Astrocyte (in vitro differentiated cells and primary cell): ENCODE results near the gene PTBP2. TPM values are rescaled to one million over a fixed set of nuclear protein-coding genes. Genes with fewer than 3 reads are reported as not detected.

Source experiments
- DNase-seq: peaks from one replicate; pipeline ENCODE4 v3.0.0-alpha.2; 2010; ENCODE audit warnings: low read depth
- FAIRE-seq: peaks from 2 replicates; lab custom pipeline; 2011; peaks lifted over from hg19 to GRCh38; lab: Jason Lieb, UNC
- H2AFZ ChIP-seq: 2 replicates; pipeline ENCODE4 v1.6.0; 2012; ENCODE audit warnings: low read depth, low read length, inconsistent platforms
- H3K27ac ChIP-seq: 2 replicates; pipeline ENCODE4 v1.5.1; 2011; ENCODE audit warnings: low read depth, low read length, inconsistent platforms
- H3K27me3 ChIP-seq: 2 replicates; pipeline ENCODE4 v1.6.0; 2011; ENCODE audit warnings: low read length, inconsistent platforms; ENCODE audit not compliant: insufficient read depth
- H3K36me3 ChIP-seq: 2 replicates; pipeline ENCODE4 v1.5.1; 2011; ENCODE audit warnings: low read length, inconsistent platforms; ENCODE audit not compliant: insufficient read depth
- H3K4me1 ChIP-seq: 2 replicates; pipeline ENCODE4 v1.5.1; 2011; ENCODE audit warnings: low read length, inconsistent platforms; ENCODE audit not compliant: insufficient read depth
- H3K4me2 ChIP-seq: 2 replicates; pipeline ENCODE4 v1.6.0; 2012; ENCODE audit warnings: low read length, inconsistent platforms
- H3K4me3 ChIP-seq: 2 replicates; pipeline ENCODE4 v1.5.1; 2011; ENCODE audit warnings: low read depth, mild to moderate bottlenecking, low read length, inconsistent platforms; ENCODE audit not compliant: insufficient read depth
- H3K79me2 ChIP-seq: 2 replicates; pipeline ENCODE4 v1.6.0; 2012; ENCODE audit warnings: mild to moderate bottlenecking, low read length, inconsistent platforms; ENCODE audit not compliant: insufficient read depth
- H3K9ac ChIP-seq: 2 replicates; pipeline ENCODE4 v1.6.0; 2012; ENCODE audit warnings: mild to moderate bottlenecking, low read length, inconsistent platforms
- H3K9me3 ChIP-seq: 2 replicates; pipeline ENCODE4 v1.5.1; 2012; ENCODE audit warnings: low read depth, mild to moderate bottlenecking, low read length, inconsistent platforms; ENCODE audit not compliant: insufficient read depth
- H4K20me1 ChIP-seq: 2 replicates; pipeline ENCODE4 v1.6.0; 2012; ENCODE audit warnings: low read length, inconsistent platforms; ENCODE audit not compliant: insufficient read depth
- H3K27ac Mint-ChIP-seq: one replicate; pipeline ENCODE4 v1.8.0; 2021; ENCODE audit warnings: mild to moderate bottlenecking, mixed read lengths; ENCODE audit not compliant: unreplicated experiment
- H3K27me3 Mint-ChIP-seq: one replicate; pipeline ENCODE4 v1.8.0; 2021; ENCODE audit warnings: low read depth, mixed read lengths; ENCODE audit not compliant: unreplicated experiment
- H3K36me3 Mint-ChIP-seq: one replicate; pipeline ENCODE4 v1.8.0; 2021; ENCODE audit warnings: low read depth, mixed read lengths; ENCODE audit not compliant: unreplicated experiment
- H3K4me1 Mint-ChIP-seq: one replicate; pipeline ENCODE4 v1.8.0; 2021; ENCODE audit warnings: low read depth, mixed read lengths; ENCODE audit not compliant: unreplicated experiment
- H3K4me3 Mint-ChIP-seq: one replicate; pipeline ENCODE4 v1.8.0; 2021; ENCODE audit warnings: mild to moderate bottlenecking, moderate library complexity, mixed read lengths; ENCODE audit not compliant: unreplicated experiment
- H3K9me3 Mint-ChIP-seq: one replicate; pipeline ENCODE4 v1.8.0; 2021; ENCODE audit warnings: mild to moderate bottlenecking, mixed read lengths; ENCODE audit not compliant: unreplicated experiment
- CTCF ChIP-seq: IDR thresholded peaks from 2 replicates; pipeline ENCODE4 v1.5.1; 2011; ENCODE audit warnings: low read depth, mild to moderate bottlenecking, inconsistent platforms, low read length, moderate library complexity; ENCODE audit not compliant: insufficient read depth
- EZH2 ChIP-seq: IDR thresholded peaks from 2 replicates; pipeline ENCODE4 v1.6.1; 2012; ENCODE audit warnings: mild to moderate bottlenecking, low read length, inconsistent platforms; ENCODE audit not compliant: insufficient read depth
- total RNA-seq: library from RNA; stranded (reverse); gene quantifications from 2 replicates; pipeline ENCODE4 v1.2.1, GENCODE V29; 2021

PTBP2 gene
- total RNA-seq, 1 donor from 2014 or later, result 20.7 TPM

- Histone ChIP-seq H3K4me1 (no peaks in the 10 kb centered on the region), H3K4me2 (no peak overlapping the region), H3K4me3 (no peak overlapping the region), H2AFZ (no peak overlapping the region), H3K27ac (no peak overlapping the region), H4K20me1 (no peaks in the 10 kb centered on the region), H3K36me3 (no peaks in the 10 kb centered on the region), H3K9ac (no peak overlapping the region), H3K27me3 (no peaks in the 10 kb centered on the region), H3K79me2 (no peaks in the 10 kb centered on the region), H3K9me3 (no peaks in the 10 kb centered on the region)
- Mint-ChIP-seq H3K27me3 (no peaks in the 10 kb centered on the region), H3K36me3 (no peaks in the 10 kb centered on the region), H3K27ac (no peak overlapping the region), H3K4me1 (no peaks in the 10 kb centered on the region), H3K4me3 (no peak overlapping the region), H3K9me3 (no peaks in the 10 kb centered on the region)
- FAIRE-seq, result no peak
- DNase-seq, result no peak
- TF ChIP-seq CTCF (no peak), EZH2 (no peak)
Measured at GRCh38 chr1:96703186-96703585, 18.4 kb upstream of the PTBP2 start.

GRCh38 chr1:96707023-96707422 lies 14.6 kb upstream of the PTBP2 start:
- Histone ChIP-seq H3K4me3 (no peak overlapping the region), H3K27me3 (no peaks in the 10 kb centered on the region), H3K27ac (no peak overlapping the region), H3K9ac (no peak overlapping the region), H4K20me1 (no peaks in the 10 kb centered on the region), H3K4me1 (no peaks in the 10 kb centered on the region), H3K9me3 (no peaks in the 10 kb centered on the region), H2AFZ (no peak overlapping the region), H3K79me2 (no peaks in the 10 kb centered on the region), H3K4me2 (no peak overlapping the region), H3K36me3 (no peaks in the 10 kb centered on the region)
- Mint-ChIP-seq H3K9me3 (no peaks in the 10 kb centered on the region), H3K4me3 (no peak overlapping the region), H3K27ac (no peak overlapping the region), H3K4me1 (peaks cover 9% of the 10 kb centered on the region), H3K27me3 (no peaks in the 10 kb centered on the region), H3K36me3 (no peaks in the 10 kb centered on the region)
- FAIRE-seq (no peak), DNase-seq (no peak)
- no peak for TF ChIP-seq EZH2
- no peak for TF ChIP-seq CTCF

- TF ChIP-seq EZH2 (no peak), CTCF (no peak)
- H3K4me1 Mint-ChIP-seq, result peaks cover 9% of the 10 kb centered on the region
- H3K9ac ChIP-seq, result no peak overlapping the region
- H3K36me3 Mint-ChIP-seq, result no peaks in the 10 kb centered on the region
- no peaks in the 10 kb centered on the region for H3K9me3 Mint-ChIP-seq
- no peaks in the 10 kb centered on the region for H3K27me3 ChIP-seq
- no peaks in the 10 kb centered on the region for H4K20me1 ChIP-seq
- no peak overlapping the region for H3K4me3 ChIP-seq
- no peak overlapping the region for H3K27ac ChIP-seq
- FAIRE-seq (no peak), DNase-seq (no peak)
- no peaks in the 10 kb centered on the region for H3K9me3 ChIP-seq
- H3K79me2 ChIP-seq, result no peaks in the 10 kb centered on the region
- no peaks in the 10 kb centered on the region for H3K36me3 ChIP-seq
- H3K4me2 ChIP-seq, result no peak overlapping the region
- H3K4me1 ChIP-seq, result no peaks in the 10 kb centered on the region
- H3K27me3 Mint-ChIP-seq, result no peaks in the 10 kb centered on the region
- H3K4me3 Mint-ChIP-seq, result no peak overlapping the region
- no peak overlapping the region for H2AFZ ChIP-seq
- no peak overlapping the region for H3K27ac Mint-ChIP-seq
Measured at GRCh38 chr1:96708482-96708881, 13.1 kb upstream of the PTBP2 start.
